ENCODE results near the gene RABL2B. TPM values are rescaled to one million over a fixed set of nuclear protein-coding genes. Genes with fewer than 3 reads are reported as not detected.
"Not testable (repeated sequence)": the region's sequence is repeated elsewhere in the genome, so short reads cannot be mapped to it uniquely, and the experiment has no call there.

RABL2B gene
- total and polyA plus RNA-seq, 3 experiments from 2014 or later: 28.9 to 36.2 (median 35.6) TPM

DNA sequence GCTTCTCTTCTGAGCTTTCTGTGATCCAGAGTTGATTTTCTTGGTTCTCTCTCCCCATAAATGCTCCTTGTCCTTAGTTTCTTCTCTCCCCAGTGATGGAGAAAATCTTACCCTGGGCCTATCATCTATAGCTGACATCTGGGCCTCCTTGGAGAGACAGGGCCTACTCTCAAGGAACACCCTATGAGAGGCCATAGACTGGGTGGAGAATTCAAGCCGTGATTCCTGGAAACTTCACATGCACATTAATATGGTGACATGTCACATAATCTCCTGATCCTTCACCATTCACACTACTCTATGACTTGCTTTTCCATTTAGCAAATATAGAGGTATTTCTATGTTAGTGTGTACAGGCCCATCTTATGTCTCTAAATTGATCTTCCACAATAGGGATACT, 35.9 kb downstream of the RABL2B start:
- H3K27me3 Mint-ChIP-seq; H3K4me1 ChIP-seq (ENCODE audit: insufficient read depth, low read length); POLR2A ChIA-PET; H3K27ac Mint-ChIP-seq; H3K27me3 ChIP-seq (ENCODE audit: insufficient read depth, low read length, poor library complexity, severe bottlenecking); H3K36me3 ChIP-seq (ENCODE audit: insufficient read depth, low read length); H3K27ac ChIP-seq (ENCODE audit: low read depth, low read length); H3K36me3 Mint-ChIP-seq; H3K4me3 ChIP-seq (ENCODE audit: low read length); H3K9me3 ChIP-seq (ENCODE audit: low read length); DNase-seq; H3K9me3 Mint-ChIP-seq; H3K4me1 Mint-ChIP-seq; CTCF ChIA-PET; H3K4me3 Mint-ChIP-seq: not testable (repeated sequence)

DNA sequence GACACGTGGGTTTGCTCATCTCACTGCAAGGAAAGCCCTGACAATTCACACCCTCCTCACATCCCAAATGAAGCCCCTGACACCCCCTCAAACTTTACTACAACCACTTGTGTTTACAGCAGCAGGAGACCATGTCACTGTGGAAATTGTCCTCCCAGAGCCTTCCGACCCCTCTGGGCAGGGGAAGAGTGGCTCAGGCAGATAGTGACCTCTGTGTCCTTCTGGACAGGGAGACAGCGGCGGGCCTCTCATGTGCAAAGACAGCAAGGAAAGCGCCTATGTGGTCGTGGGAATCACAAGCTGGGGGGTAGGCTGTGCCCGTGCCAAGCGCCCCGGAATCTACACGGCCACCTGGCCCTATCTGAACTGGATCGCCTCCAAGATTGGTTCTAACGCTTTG, 39.0 kb downstream of the RABL2B start:
- H3K36me3 Mint-ChIP-seq; H3K27ac ChIP-seq (ENCODE audit: low read depth, low read length); H3K9me3 ChIP-seq (ENCODE audit: low read length); H3K4me3 ChIP-seq (ENCODE audit: low read length); H3K27me3 Mint-ChIP-seq; H3K4me1 Mint-ChIP-seq; H3K36me3 ChIP-seq (ENCODE audit: insufficient read depth, low read length); H3K27me3 ChIP-seq (ENCODE audit: insufficient read depth, low read length, poor library complexity, severe bottlenecking); CTCF ChIA-PET; H3K4me3 Mint-ChIP-seq; H3K9me3 Mint-ChIP-seq; DNase-seq; POLR2A ChIA-PET; H3K27ac Mint-ChIP-seq; H3K4me1 ChIP-seq (ENCODE audit: insufficient read depth, low read length): not testable (repeated sequence)

DNA sequence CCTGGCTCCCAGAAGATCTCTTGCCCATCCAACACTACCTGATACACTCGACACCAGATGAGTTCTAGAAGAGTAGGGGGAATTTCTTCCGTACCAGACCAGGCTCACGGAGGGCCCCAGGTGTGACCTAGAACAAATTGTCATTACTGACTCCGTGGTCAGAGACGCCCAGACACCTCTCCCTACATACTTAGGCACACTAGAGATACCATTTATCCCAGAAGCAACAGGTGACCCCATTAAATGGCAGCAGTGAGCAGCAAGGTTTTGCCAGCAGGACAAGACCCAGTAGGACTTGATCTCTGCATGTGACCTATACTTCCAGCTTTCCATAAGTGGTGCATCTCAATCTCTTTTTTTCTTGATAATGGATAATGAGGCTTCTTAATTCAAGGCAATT, 42.7 kb downstream of the RABL2B start:
- POLR2A ChIA-PET; H3K9me3 ChIP-seq (ENCODE audit: low read length); H3K4me3 ChIP-seq (ENCODE audit: low read length); H3K36me3 Mint-ChIP-seq; H3K27me3 ChIP-seq (ENCODE audit: insufficient read depth, low read length, poor library complexity, severe bottlenecking); H3K36me3 ChIP-seq (ENCODE audit: insufficient read depth, low read length); H3K27ac ChIP-seq (ENCODE audit: low read depth, low read length); H3K9me3 Mint-ChIP-seq; H3K4me1 Mint-ChIP-seq; H3K27ac Mint-ChIP-seq; CTCF ChIA-PET; H3K4me1 ChIP-seq (ENCODE audit: insufficient read depth, low read length); DNase-seq; H3K4me3 Mint-ChIP-seq: not testable (repeated sequence)
- H3K27me3 Mint-ChIP-seq: peaks cover 4 to 23% of the 10 kb centered on the region in 2 donors

DNA sequence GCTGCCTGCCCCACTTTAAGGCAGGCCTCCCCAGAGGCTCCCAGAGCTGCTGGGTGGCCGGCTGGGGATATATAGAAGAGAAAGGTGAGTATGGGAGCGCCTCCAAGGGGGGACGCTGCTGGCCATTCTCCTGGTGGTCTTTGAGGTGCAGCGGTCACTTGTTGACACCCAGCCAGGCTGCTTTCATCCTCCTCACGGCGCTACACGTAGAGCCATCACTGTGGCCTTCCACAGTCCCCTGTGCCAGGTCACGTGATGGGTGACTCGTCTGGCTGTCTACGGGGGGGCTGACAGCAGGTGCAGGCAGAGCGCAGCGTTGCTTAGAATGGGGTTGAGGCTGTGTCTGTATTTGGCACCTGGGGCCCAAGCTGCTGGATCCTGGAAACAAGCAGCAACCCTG, 43.5 kb downstream of the RABL2B start:
- CTCF ChIA-PET: no interaction called here
- POLR2A ChIA-PET: no interaction called here
- H3K4me3 Mint-ChIP-seq: no peak overlapping the region

DNA sequence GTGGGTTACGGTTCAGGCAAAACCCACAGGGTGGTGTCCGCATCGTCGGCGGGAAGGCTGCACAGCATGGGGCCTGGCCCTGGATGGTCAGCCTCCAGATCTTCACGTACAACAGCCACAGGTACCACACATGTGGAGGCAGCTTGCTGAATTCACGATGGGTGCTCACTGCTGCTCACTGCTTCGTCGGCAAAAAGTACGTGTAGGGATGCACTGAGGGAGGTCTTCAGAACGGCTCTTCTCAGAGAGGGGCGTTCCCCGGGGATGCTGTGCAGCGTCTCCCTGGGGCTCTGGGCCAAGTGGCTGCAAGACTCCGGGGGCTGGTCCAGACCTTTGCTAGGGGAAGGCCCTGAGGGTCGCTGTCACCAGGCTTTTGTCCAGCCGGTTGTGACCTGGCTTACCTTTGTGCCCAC, 44.2 kb downstream of the RABL2B start:
- Mint-ChIP-seq H3K4me3 (no peak overlapping the region), H3K4me1 (no peaks in the 10 kb centered on the region), H3K36me3 (no peaks in the 10 kb centered on the region), H3K9me3 (no peaks in the 10 kb centered on the region), H3K27ac (no peak overlapping the region), H3K27me3 (peaks cover 4 to 20% of the 10 kb centered on the region in 2 donors)
- ChIA-PET POLR2A (no interaction called here), CTCF (no interaction called here)
- Histone ChIP-seq H3K27ac (ENCODE audit: low read depth, low read length) (no peak overlapping the region), H3K4me3 (ENCODE audit: low read length) (no peak overlapping the region), H3K36me3 (ENCODE audit: insufficient read depth, low read length) (no peaks in the 10 kb centered on the region), H3K4me1 (ENCODE audit: insufficient read depth, low read length) (no peaks in the 10 kb centered on the region), H3K9me3 (ENCODE audit: low read length) (no peaks in the 10 kb centered on the region), H3K27me3 (ENCODE audit: insufficient read depth, low read length, poor library complexity, severe bottlenecking) (no peaks in the 10 kb centered on the region)
- DNase-seq: no peak

More for the DNA sequence above, 43.5 kb downstream of the RABL2B start:
- Mint-ChIP-seq H3K27ac (no peak overlapping the region), H3K9me3 (no peaks in the 10 kb centered on the region), H3K36me3 (no peaks in the 10 kb centered on the region), H3K4me1 (no peaks in the 10 kb centered on the region), H3K27me3 (peaks cover 4 to 19% of the 10 kb centered on the region in 2 donors)
- Histone ChIP-seq H3K36me3 (ENCODE audit: insufficient read depth, low read length) (no peaks in the 10 kb centered on the region), H3K27ac (ENCODE audit: low read depth, low read length) (no peak overlapping the region), H3K4me1 (ENCODE audit: insufficient read depth, low read length) (no peaks in the 10 kb centered on the region), H3K4me3 (ENCODE audit: low read length) (no peak overlapping the region), H3K9me3 (ENCODE audit: low read length) (no peaks in the 10 kb centered on the region), H3K27me3 (ENCODE audit: insufficient read depth, low read length, poor library complexity, severe bottlenecking) (no peaks in the 10 kb centered on the region)
- no peak for DNase-seq

DNA sequence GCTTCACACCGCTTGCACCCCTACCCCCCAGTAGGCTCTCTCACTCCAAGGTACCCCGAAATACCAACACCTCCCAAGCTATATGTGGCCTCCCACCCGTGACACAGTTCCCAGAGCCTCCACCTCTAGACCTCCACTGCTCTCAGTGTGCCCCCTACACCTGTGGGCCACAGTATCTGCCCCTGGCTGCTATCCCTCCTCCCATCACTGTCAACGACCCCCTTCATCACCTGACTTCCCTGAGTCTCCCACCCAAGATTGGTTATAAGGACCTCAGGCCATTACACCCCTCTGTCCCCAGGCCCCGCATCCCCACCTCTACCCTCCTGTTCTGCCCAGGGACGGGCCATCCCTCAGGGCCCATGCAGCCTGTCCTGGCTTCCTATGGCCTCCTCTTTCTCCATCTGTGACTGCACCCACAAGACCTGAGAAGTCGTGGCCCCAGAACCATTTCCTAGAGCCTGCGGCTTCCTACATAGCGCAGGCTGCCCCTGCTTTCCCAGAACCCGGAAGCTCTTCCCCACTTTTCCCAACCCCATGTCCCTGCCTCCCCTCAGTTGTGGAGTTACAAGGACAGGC, 44.7 kb downstream of the RABL2B start:
- no peak overlapping the region for H3K27ac Mint-ChIP-seq
- Histone ChIP-seq H3K4me3 (ENCODE audit: low read length) (no peak overlapping the region), H3K9me3 (ENCODE audit: low read length) (no peaks in the 10 kb centered on the region), H3K36me3 (ENCODE audit: insufficient read depth, low read length) (no peaks in the 10 kb centered on the region), H3K27ac (ENCODE audit: low read depth, low read length) (no peak overlapping the region), H3K27me3 (ENCODE audit: insufficient read depth, low read length, poor library complexity, severe bottlenecking) (no peaks in the 10 kb centered on the region), H3K4me1 (ENCODE audit: insufficient read depth, low read length) (no peaks in the 10 kb centered on the region)
- H3K27me3 Mint-ChIP-seq: peaks cover 4 to 25% of the 10 kb centered on the region in 2 donors
- H3K4me1 Mint-ChIP-seq: no peaks in the 10 kb centered on the region
- H3K36me3 Mint-ChIP-seq: no peaks in the 10 kb centered on the region
- CTCF ChIA-PET: no interaction called here
- H3K4me3 Mint-ChIP-seq: no peak overlapping the region
- POLR2A ChIA-PET: no interaction called here
- no peak for DNase-seq
- H3K9me3 Mint-ChIP-seq: no peaks in the 10 kb centered on the region

DNA sequence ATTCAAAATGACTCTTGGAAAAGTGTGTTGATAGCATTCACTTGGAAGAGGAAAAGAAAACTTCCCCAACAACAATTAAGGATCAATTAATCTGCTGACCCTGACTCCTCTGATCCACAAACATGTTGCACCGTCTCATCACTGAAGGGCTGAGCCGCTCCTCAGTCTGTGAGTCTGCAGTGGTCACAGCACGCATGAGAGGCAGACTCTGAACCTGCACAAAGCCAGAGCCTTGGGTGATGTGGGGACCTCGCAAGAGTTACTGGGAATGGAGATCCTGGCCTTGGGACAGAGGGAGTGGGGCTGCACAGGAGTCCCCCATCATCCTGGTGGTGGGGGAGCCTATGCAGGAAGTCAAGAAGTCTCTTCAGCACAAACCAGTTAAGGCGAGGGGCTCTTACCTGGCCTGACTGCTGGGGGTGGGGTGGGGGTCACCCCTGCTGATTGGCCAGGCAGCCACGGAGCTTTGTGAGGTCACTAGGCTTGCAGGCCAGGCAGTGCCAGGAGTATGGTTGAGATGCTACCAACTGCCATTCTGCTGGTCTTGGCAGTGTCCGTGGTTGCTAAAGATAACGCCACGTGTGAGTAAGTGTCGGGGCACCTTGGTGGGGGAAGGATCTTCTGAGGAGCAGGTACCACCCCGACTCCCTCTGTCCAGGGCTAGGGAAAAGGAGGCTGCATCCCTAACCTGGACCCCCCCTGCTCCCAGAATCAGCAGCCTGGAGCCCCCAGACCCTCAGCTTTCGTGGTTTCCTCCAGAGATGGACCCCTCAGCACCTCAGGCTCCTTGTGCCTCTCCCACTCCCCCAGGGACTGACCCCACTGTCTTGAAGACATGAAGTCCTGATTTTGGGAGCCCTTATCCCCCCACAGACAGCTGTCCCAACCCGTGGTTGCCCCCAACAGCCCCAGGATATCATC, 45.4 kb downstream of the RABL2B start, which contains the start of gene ACR:
Gene ACR (plus strand): TSS at position 477 of the 921 bp plus-strand sequence. CDS start 32 bp downstream, at position 509.
- no peaks in the 10 kb centered on the region for H3K4me1 ChIP-seq (ENCODE audit: insufficient read depth, low read length)
- peaks cover 4 to 25% of the 10 kb centered on the region in 2 donors for H3K27me3 Mint-ChIP-seq
- DNase-seq: no peak
- CTCF ChIA-PET: no interaction called here
- H3K27me3 ChIP-seq (ENCODE audit: insufficient read depth, low read length, poor library complexity, severe bottlenecking): no peaks in the 10 kb centered on the region
- no peaks in the 10 kb centered on the region for H3K4me1 Mint-ChIP-seq
- no peak within 1 kb of the TSS for H3K4me3 Mint-ChIP-seq
- H3K4me3 ChIP-seq (ENCODE audit: low read length): no peak within 1 kb of the TSS
- no peak within 1 kb of the TSS for H3K27ac Mint-ChIP-seq
- no peaks in the 10 kb centered on the region for H3K36me3 ChIP-seq (ENCODE audit: insufficient read depth, low read length)
- POLR2A ChIA-PET: no interaction called here
- H3K36me3 Mint-ChIP-seq: no peaks in the 10 kb centered on the region
- H3K27ac ChIP-seq (ENCODE audit: low read depth, low read length): no peak within 1 kb of the TSS
- H3K9me3 Mint-ChIP-seq: no peaks in the 10 kb centered on the region
- no peaks in the 10 kb centered on the region for H3K9me3 ChIP-seq (ENCODE audit: low read length)

DNA sequence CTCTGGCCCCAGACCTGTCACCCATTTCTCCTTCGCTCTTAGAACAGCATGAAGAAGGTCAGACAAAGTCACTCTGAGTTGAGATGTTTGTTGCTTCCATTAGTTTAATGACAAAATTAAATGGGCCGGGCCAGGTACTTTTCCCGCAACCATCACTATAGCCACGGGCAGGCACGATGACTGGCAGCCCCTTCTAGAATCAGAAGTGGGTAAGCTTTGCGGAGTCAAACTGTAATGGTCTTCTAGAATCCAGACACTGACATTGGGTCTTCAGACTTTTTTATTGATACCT, 47.8 kb downstream of the RABL2B start:
- no peak overlapping the region for H3K4me3 ChIP-seq (ENCODE audit: low read length)
- ChIA-PET CTCF (no interaction called here), POLR2A (no interaction called here)
- H3K36me3 Mint-ChIP-seq: no peaks in the 10 kb centered on the region
- H3K36me3 ChIP-seq (ENCODE audit: insufficient read depth, low read length): no peaks in the 10 kb centered on the region
- H3K9me3 ChIP-seq (ENCODE audit: low read length): no peaks in the 10 kb centered on the region
- no peaks in the 10 kb centered on the region for H3K9me3 Mint-ChIP-seq
- peaks cover 4 to 25% of the 10 kb centered on the region in 2 donors for H3K27me3 Mint-ChIP-seq
- H3K4me3 Mint-ChIP-seq: no peak overlapping the region
- no peak for DNase-seq
- no peaks in the 10 kb centered on the region for H3K27me3 ChIP-seq (ENCODE audit: insufficient read depth, low read length, poor library complexity, severe bottlenecking)
- no peak overlapping the region for H3K27ac ChIP-seq (ENCODE audit: low read depth, low read length)
- peaks cover 5% of the 10 kb centered on the region for H3K4me1 ChIP-seq (ENCODE audit: insufficient read depth, low read length)
- peaks cover 0 to 5% (median 4%) of the 10 kb centered on the region in 3 donors for H3K4me1 Mint-ChIP-seq
- H3K27ac Mint-ChIP-seq: no peak overlapping the region
